ENCODE results near the gene LGMN.
"Not testable (repeated sequence)": the region's sequence is repeated elsewhere in the genome, so short reads cannot be mapped to it uniquely, and the experiment has no call there.

Gene LGMN

GRCh38 chr14:92694807-92695206 lies 53.6 kb downstream of the LGMN start:
- no peak for DNase-seq (ENCODE audit: low read depth)

DNA sequence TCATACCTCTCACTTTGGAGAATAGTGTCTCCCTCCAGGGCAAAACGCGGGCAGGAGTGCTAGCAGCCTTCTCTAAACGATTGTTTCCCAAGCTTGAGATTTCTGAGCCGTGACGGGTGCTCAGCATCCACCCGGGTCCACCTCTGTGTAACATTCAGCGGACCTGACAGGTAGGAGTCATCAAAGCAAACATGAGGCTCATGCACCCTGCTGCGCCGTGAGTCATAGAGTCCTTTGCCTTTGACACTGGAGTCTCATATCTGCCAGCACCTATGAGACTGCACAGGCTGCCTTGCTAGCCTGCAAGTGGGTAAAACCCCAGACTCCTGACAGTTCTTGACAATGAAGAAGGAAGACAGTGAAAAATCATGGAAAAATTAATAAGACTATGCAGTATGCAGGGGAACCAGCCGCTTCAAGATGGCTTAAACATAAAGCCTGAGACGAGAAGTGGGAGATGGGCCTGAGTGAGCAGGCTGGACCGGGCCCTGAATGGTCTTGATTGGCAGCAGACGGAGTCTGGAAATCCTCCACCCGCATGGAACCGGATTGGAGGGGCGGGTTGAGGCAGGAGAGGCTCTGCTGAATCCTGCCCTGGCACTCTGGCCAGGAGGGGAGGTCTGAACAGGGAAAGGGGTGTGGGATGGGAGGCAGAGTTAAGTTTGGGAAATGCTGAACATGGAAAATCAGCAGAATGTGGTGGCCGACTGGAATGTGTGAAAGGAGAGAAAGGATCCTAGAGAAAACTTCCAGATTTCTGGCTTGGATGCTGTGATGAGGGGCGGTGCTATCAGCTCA lies 54.2 kb downstream of the LGMN start:
- no peak for DNase-seq (ENCODE audit: low read depth)

DNA sequence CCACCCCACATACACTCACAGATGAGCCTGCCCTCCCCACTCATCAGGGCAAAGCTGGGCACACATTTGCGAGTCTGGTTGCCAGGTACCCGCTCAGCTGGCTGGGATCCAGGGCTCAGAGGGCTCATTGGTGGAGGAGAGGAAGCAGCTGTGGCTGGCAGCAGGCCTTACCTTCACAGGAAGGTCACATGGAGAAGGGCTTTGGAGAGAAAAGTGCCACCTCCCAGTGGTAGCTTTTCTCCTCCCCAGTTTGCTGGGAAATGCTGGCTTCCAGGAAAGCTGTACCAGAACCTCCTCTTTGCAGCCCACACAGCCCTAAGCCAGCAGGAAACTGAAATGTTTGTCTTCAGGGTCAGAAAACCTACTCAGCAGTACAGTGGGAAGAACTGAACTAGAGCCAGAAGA lies 55.6 kb downstream of the LGMN start:
- DNase-seq (ENCODE audit: low read depth): no peak

- DNase-seq (ENCODE audit: low read depth): no peak
Measured at GRCh38 chr14:92690171-92691011, 58.0 kb downstream of the LGMN start.

DNA sequence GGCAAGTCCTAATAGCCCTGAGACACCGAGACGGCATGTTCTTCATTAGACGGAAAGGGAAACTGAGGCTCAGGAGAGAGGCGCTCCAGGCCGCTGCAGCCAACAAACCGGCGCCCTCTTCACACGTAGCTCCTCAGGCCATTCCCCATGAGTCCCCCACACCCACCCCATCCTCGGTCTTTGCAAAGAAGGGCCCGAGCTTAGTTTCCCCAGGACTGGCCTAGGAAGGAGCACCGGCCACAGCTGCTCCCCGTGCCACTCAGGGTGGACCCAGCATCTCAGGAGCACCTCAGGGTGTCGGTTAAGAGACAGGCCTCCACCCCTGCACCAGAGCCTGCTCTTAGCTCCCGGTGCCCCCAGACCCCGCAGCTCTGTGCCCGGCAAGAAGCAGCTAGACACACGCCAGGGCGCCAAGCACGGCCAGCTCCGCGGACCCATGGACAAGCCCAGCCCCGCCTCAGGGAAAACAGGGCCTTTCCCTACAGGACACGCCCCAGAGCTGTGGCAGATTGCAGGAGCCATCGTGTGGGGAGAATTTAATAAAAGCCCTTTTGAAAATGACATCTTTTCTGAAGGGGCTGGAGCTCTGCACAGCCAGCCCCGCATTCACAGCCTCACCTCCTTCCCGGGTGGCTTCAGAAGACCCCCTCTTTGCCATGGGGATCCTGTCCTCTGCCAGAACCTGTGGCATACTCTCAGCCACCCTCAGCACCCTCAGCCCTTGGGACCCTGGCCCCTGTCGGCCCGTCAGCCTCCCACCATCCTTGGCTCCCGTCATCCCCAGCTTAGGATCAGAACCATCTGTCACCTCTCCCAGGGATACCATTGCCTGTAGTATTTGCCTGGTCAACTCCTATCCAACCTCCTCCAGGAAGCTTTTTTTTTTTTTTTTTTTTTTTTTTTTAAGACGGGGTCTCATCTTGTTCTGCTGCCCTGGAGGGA lies 59.7 kb downstream of the LGMN start:
- DNase-seq (ENCODE audit: low read depth): no peak

- no peak for DNase-seq (ENCODE audit: low read depth)
Measured at GRCh38 chr14:92687681-92688433, 60.6 kb downstream of the LGMN start.

DNA sequence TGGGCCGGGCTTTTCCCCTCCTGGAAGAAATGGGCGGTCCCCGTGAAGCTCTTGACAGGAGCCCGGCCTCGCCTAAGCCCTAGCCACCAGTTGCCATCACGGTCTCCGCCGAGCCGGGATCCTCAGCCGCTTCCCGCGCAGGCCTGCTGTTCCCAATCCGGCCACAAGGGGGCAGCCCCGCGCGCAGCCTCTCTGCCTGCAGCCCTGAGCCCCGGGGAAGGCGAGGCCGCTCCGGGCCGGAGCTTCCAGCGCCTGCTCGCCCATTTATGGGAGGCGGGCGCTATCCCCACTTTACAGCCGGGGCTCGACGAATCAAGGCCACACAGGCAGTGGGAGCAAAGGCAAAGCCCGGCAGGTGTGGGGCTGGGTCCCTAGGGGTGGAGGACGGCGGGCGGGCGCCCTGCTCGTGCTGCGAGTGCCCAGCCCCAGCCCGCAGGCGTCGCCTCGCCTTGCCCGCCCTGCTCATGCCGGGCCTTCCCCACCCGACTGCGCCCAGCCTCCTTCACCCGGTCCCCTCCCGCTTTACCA lies 61.5 kb downstream of the LGMN start:
- peak; percentile 35 for DNase-seq (ENCODE audit: low read depth)

DNA sequence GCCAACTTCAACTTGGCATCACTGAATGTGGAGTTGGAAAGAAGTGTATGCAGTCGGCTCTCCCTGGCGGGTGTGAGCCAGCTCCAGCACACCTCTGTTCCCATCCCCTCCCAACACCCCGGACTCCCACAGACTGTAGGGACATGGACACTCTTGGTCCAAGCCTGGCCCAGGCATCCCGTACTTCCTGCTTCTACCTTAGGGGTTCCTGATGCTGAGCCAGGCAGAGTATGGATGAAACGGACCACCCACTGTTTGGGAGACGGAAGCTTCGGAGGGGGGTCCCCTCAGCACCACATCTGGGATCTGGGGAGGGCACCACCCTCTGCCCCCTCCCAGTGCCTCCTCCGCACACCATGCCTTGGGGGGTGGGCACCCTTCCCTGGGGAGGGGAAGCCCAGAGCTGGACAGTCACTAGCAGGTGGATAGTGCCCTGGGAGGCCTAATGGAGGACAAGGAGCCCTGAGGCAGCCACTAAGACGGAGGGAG lies 62.0 kb downstream of the LGMN start:
- no peak for DNase-seq (ENCODE audit: low read depth)

DNA sequence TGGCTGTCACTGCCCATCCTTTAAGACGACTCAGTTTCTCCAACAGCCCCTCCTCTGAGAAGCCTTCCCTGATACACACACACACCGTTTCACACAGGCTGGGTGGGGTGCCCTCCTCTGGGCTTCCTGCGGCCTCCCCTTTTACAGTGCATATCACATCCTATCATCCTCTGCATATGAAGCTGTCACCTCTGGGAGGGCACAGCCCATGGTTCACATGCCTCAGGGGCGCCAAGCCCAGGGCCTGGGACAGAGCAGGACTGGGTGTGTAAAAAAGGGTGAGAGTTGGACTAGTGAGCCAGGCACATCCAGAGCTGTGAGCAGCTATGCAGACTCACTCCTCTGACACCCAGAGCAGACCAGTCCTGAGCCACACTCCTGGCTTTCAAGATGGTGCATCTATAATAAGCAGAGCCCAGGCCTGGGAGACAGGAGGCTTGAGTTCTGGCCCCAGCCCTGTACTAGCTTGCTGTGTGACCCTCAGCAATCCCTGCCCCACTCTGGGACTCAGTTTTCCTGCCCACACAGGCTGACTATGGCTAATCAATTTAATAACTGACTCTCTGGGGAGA lies 62.6 kb downstream of the LGMN start:
- DNase-seq (ENCODE audit: low read depth): no peak

DNA sequence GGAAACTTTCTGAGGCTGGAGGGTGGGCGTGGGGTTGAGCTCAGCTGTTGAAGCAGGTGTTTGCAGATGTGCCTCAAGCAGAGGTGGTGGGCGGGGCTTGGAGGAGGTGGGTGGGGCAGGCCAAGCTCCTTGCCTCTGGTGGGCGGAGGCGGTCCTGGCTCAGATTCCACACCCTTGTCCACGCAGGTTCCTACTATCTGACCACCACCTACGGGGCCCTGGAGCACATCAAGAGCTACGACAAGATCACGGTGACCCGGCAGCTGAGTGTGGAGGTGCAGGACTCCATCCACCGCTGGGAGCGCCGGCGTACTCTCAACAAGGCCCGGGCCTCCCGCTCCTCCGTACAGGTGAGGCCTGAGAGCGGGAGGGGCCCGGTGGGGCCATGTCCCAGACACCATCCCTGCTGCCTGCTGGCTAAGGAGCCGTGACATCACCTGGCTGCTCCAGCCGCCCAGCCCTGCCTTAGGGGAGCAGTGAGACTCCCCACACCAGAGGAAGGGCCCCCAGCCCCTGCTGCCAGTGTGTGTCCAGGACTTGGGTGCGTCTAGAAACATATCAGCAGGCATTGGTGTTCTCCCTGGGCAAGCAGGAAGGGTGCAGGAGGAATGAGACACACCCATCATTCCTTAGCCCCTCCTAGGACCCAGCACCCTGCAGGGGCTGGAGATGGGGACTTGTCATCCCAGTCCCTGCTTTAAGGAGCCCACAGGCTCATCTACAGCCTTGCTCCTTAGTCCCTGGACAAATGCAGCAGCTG lies 63.4 kb downstream of the LGMN start:
- DNase-seq (ENCODE audit: low read depth): no peak

- DNase-seq (ENCODE audit: low read depth): no peak
Measured at GRCh38 chr14:92683041-92683440, 65.4 kb downstream of the LGMN start.

DNA sequence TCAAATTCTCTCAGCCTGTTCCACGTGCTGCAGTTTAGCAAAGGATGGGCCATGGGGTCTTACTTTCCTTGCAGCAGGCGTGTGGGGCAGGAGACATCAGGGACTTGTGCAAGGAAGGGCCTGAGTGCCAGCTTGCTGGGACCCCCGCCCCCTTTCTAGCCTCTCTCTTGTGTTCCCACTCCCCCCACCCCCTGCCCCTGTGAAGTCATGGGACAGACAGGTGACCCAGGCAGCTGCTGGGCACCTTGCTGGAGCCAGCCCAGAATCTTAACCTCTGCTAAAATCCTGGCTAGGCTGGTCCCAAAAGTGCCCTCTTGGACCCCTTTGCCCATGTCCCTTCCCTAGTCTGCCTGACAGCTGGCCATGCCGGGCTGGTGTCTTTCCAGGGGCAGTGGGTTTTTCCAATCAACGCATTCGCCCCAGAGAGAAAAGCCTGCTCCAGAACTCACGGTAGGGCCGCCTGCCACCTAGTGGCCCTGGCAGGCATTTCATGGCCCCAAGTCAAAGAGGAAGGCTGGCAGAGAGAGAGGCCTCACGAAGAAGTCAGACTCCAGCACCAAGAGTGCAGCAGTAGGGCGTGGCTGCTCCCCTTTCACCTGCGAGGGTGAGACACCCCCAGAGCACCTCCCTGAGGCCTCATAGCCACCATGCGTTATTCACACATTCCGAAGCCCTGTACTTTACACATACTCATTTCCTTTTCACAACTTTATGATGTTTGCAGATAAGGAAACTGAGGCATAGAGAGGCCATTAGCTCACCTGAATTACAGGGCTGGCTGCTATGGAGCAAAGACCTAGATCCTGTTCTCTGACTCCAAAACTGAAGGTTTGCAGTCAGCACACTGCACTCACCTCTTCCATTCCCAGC lies 67.4 kb downstream of the LGMN start:
- DNase-seq (ENCODE audit: low read depth): peak; percentile 36

DNA sequence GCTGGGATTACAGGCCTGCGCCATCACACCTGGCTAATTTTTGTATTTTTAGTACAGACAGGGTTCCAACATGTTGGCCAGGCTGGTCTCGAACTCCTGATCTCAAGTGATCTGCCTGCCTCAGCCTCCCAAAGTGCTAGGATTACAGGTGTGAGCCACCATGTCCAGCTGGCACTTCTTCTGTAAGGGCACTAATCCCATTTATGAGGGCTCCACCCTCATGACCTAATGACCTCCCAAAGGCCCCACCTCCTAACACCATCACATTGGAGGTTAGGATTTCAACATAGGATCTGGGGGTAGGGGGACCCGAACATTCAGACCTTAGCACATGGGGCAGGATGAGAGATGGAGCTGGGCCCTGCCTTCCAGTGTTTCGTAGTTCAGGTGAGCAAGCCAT lies 68.1 kb downstream of the LGMN start:
- DNase-seq (ENCODE audit: low read depth): not testable (repeated sequence)

GRCh38 chr14:92679246-92679645 lies 69.2 kb downstream of the LGMN start:
- no peak for DNase-seq (ENCODE audit: low read depth)

DNA sequence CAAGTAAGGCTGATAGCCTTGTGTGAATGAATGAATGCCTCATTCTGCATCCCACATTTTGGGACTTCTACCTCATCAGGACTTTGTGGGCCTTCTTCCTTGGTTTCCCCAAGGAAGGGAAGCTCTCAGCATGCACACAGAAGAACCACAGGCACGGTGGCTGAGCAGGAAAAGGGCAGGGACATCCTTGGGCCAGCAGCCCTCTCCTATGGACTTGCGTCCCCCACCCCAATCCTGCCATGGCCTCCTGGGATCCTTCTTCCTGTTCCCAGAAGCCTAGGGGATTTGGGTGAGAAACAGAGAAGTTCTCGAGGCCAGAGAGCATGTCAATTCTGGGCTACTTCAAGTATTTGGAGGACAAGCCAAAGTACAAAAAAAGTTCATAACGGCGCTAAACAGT lies 69.7 kb downstream of the LGMN start:
- DNase-seq (ENCODE audit: low read depth): no peak

DNA sequence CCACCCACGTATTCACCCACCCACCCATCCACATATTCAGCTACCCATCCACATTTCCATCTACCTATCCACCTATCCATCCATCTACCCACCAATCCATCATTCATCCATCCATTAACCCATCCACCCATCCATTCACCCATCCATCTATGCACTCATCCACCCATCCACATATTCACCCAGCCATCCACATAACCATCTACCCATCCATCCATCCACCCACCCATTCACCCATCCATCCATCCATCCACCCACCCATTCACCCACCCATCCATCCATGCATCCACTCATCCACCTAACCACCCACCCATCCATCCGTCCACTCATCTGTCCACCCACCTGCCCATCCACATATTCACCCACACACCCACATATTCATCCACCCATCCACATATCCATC lies 70.5 kb downstream of the LGMN start:
- DNase-seq (ENCODE audit: low read depth): no peak

DNA sequence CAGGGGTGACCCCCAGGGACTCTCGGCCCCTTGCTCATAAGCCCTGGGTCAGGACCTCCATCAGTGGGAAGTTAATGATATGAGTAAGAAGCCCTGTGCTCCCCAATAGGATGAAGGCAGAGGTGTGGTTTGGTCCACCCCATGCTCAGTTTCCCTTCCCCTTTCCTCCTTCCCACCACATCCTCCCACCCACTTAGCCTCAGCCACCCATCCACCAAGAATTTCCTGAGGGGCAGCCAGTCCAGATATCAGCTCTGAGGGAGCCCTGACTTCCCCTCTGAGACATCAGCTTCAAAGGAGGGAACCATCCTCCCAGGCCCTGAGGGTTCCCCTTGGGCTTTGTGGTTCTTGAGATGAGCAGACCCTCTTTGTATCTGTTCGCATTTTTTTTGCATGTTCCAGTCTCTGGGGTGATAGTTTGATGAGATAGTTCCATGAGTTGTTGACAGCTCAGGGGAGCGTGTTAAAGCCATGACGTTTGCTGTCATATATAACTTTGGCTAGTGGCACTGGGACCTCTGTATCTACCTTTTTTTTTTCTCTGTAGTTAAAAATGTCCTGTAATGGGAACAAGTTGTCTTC lies 71.2 kb downstream of the LGMN start:
- no peak for DNase-seq (ENCODE audit: low read depth)

DNA sequence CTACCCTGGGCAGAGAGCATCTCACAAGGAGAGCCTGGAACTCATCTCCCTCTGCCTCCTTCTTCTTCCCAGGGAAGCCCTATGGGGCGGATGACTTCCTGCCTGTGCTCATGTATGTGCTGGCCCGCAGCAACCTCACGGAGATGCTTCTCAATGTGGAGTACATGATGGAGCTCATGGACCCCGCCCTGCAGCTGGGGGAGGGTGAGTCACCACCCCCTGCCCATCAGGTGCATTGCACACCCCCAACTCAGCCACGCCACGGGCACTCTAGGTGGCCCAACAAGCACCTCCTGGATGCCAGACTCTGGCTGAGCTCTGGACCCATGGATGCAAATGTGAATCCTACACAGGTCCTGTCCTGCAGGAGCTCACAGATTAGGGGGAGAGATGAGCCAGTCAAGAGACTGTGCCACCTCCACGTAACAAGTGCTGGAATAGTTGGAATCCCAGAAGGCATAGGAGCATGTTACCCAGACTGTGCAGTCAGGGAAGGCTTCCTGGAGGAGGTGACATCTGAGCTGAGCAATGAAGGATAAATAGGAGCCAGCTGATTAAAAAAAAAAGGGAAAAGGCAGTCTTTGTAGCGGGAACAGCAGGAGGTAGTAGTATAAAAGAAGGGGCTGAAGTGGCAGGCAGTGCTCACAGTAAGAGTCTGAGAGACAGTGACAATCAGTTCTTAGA lies 71.9 kb downstream of the LGMN start:
- no peak for DNase-seq (ENCODE audit: low read depth)
